Lung (tissue), 12 donors: ENCODE measurements around the gene ADAT1. TPM values are rescaled to one million over a fixed set of nuclear protein-coding genes. Genes with fewer than 3 reads are reported as not detected.

Source experiments
- ATAC-seq: fragments of 200-7000 bp; cut with Tn5 transposase; one replicate; pipeline ENCODE4 v1.9.1; 2020; ENCODE audit warnings: moderate number of reproducible peaks; ENCODE audit not compliant: insufficient read depth, low FRiP score
- DNase-seq, 3 donors: peaks; one replicate each; pipeline ENCODE4 v3.0.0-alpha.2; 2013 to 2017
- H3K27ac ChIP-seq, 2 donors: one replicate each; pipeline ENCODE4 v1.5.1; 2013; ENCODE audit warnings: mild to moderate bottlenecking in 2 of 2, moderate library complexity in 2 of 2, control low read depth in 1 of 2, inconsistent platforms in 1 of 2, low read depth in 1 of 2, low read length in 1 of 2
- H3K27me3 ChIP-seq, 3 donors: one replicate each; pipeline ENCODE4 v1.5.1; 2013; ENCODE audit warnings: low read length in 2 of 3; ENCODE audit not compliant: control insufficient read depth in 3 of 3, insufficient read depth in 3 of 3
- H3K36me3 ChIP-seq, 4 donors: one replicate each; pipeline ENCODE4 v1.5.1; 2013; ENCODE audit warnings: low read length in 4 of 4, mild to moderate bottlenecking in 1 of 4, moderate library complexity in 1 of 4; ENCODE audit not compliant: control insufficient read depth in 4 of 4, insufficient read depth in 4 of 4
- H3K4me1 ChIP-seq, 5 donors: one replicate each; pipeline ENCODE4 v1.5.1; 2013; ENCODE audit warnings: low read length in 5 of 5, mild to moderate bottlenecking in 2 of 5, moderate library complexity in 1 of 5; ENCODE audit not compliant: control insufficient read depth in 5 of 5, insufficient read depth in 5 of 5
- H3K4me3 ChIP-seq: one replicate; pipeline ENCODE4 v1.5.1; 2013; ENCODE audit warnings: mild to moderate bottlenecking, control low read depth, moderate library complexity
- H3K9ac ChIP-seq, 2 donors: one replicate each; pipeline ENCODE4 v1.5.1; 2013; ENCODE audit warnings: low read length in 2 of 2, control low read depth in 1 of 2; ENCODE audit not compliant: insufficient read depth in 1 of 2
- H3K9me3 ChIP-seq, 4 donors: one replicate each; pipeline ENCODE4 v1.5.1; 2013; ENCODE audit warnings: low read length in 3 of 4, mild to moderate bottlenecking in 1 of 4, moderate library complexity in 1 of 4; ENCODE audit not compliant: control insufficient read depth in 4 of 4, insufficient read depth in 3 of 4
- CTCF ChIP-seq: IDR thresholded peaks from 2 replicates; pipeline ENCODE4 v1.5.1; 2012; ENCODE audit warnings: mild to moderate bottlenecking; ENCODE audit errors: control extremely low read depth, extremely low read depth
- WGBS, 2 donors: extraction: QIAGEN DNeasy Blood & Tissue Kit; methylation state at CpG; one replicate each; pipeline ENCODE4 v1.1.7; 2013; 5-methylcytosine and 5-hydroxymethylcytosine counted together
- polyA plus RNA-seq, 2 donors: library from polyadenylated mRNA; stranded (reverse); fragments of 200-250 nt; gene quantifications; one replicate each; pipeline ENCODE4 v1.2.1, GENCODE V29; 2013
- total RNA-seq, 2 donors: library from RNA; depleted of rRNA in 1 of 2; stranded (reverse); fragments of >200 nt in 1 of 2; gene quantifications; one replicate each; pipeline ENCODE4 v1.2.1, GENCODE V29; 2014 to 2021
- donor health status: control.
- donor health status: control.
- donor health status: Bipolar disorder and iron deficiency.
- donor health status: healthy.
- donor health status: DM: yes; HTN: yes; CAD: no.

The ADAT1 gene
- total and polyA plus RNA-seq, 4 donors = 14.2 to 52.6 (median 39.3) TPM

DNA sequence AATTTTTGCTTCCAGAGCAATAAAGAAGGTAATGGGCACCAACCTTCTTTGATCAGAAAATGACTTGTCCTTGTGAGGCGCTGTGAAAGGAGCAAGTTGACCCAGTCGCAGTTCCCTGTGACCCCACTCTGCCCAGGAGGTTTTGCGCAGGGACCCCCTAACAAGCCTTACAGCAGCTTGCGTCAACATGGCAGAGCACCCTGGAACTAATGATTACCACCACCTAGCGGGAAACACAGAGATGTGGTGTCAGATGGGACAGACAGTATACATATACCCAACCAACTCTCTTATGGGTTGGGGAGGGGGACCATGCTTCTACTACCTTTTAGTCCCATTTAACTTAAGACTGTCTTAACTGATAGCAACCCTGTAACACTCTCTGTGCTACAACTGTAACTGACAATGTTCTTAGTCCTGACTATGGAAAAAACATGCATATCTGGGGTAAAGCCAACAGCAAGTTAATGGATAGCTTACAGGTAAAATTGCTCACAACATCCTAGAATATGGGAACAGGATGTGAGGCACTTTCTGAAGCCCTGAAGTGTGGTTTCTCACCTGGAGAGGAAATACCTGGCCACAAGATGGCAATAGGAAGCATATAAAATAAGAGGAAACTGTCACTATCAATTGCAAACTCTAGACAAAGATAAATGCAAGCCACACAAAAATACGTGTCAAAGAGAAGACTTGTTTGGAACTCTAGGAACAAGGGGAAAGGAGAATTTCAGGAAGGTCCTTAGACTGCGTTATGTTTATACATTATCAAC is 21.3 kb upstream of the ADAT1 start:
- Histone ChIP-seq H3K4me3 (no peak overlapping the region), H3K36me3 (peaks cover 13 to 28% (median 18%) of the 10 kb centered on the region in 4 donors), H3K9ac (no peak overlapping the region), H3K4me1 (peaks cover 0 to 8% (median 3%) of the 10 kb centered on the region in 5 donors), H3K9me3 (peaks cover 0 to 1% (median 0%) of the 10 kb centered on the region in 4 donors), H3K27me3 (no peaks in the 10 kb centered on the region), H3K27ac (no peak overlapping the region)
- DNase-seq (no peak), ATAC-seq (no peak)
- 90 to 92% methylated on average over 7 of the region's 7 CpGs for WGBS, 2 donors
- TF ChIP-seq CTCF = no peak

GRCh38 chr16:75640598-75640997 is 17.5 kb upstream of the ADAT1 start:
- Histone ChIP-seq H3K36me3 (peaks cover 17 to 43% (median 38%) of the 10 kb centered on the region in 4 donors), H3K9me3 (no peaks in the 10 kb centered on the region), H3K27me3 (no peaks in the 10 kb centered on the region), H3K27ac (no peak overlapping the region), H3K4me3 (no peak overlapping the region), H3K9ac (no peak overlapping the region), H3K4me1 (peaks cover 0 to 4% (median 0%) of the 10 kb centered on the region in 5 donors)
- DNase-seq = no peak
- no peak for TF ChIP-seq CTCF
- 94 to 97% methylated on average over 6 of the region's 6 CpGs for WGBS, 2 donors
- ATAC-seq = no peak

DNA sequence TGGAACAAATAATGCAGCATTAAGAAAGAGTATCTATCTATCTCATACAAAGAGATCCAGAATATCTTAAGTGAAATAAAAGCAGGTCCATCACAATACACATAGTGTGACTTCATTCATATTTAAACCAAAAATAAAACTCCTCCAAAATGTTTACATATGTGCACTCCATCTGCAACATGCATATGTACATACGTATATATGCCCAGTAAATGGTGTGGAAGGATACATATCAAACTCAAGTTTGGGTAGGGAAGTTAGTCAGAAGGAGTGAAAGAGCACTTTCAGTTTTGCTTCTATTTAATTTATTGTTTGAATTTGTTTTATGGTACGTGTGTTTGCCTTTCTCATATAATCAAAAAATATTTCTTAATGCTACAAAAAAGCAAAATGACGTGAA is 12.0 kb upstream of the ADAT1 start:
- Histone ChIP-seq H3K27me3 (no peaks in the 10 kb centered on the region), H3K9me3 (no peaks in the 10 kb centered on the region), H3K27ac (no peak overlapping the region), H3K9ac (no peak overlapping the region), H3K4me3 (no peak overlapping the region), H3K36me3 (peaks cover 35 to 60% (median 53%) of the 10 kb centered on the region in 4 donors), H3K4me1 (no peaks in the 10 kb centered on the region)
- ATAC-seq (no peak), DNase-seq (no peak)
- TF ChIP-seq CTCF = no peak
- WGBS, 2 donors = 89 to 90% methylated on average over 3 of the region's 3 CpGs

DNA sequence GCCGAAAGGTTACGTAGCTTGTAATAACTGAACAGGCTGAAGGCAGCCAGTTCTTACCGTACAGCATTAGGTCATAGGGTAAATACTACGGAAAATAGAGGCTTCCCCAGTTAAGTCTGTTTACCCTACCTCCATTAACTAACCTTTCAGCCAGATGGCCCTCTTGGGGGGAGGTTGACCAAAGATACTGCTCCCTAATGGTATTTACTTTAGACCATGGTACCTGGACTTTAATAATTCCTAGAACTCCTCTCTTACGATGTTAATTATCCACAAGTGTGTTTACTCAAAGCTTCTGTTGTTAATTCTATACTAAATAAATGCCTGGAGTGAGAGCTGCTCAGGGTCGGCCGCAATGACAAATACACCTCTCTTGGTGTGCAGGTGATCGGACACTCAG is 9.8 kb upstream of the ADAT1 start:
- no peaks in the 10 kb centered on the region for H3K9me3 ChIP-seq
- TF ChIP-seq CTCF = no peak
- H3K9ac ChIP-seq = no peak overlapping the region
- 85 to 94% methylated on average over 8 of the region's 8 CpGs for WGBS, 2 donors
- peaks cover 54 to 66% (median 63%) of the 10 kb centered on the region in 4 donors for H3K36me3 ChIP-seq
- ATAC-seq (no peak), DNase-seq (no peak)
- H3K4me3 ChIP-seq = no peak overlapping the region
- no peaks in the 10 kb centered on the region for H3K27me3 ChIP-seq
- H3K4me1 ChIP-seq = no peaks in the 10 kb centered on the region
- no peak overlapping the region for H3K27ac ChIP-seq
